Astrocyte of the cerebellum (primary cell): ENCODE measurements around the gene HSPB7.

Experiments used
- DNase-seq: peaks from one replicate; pipeline ENCODE4 v3.0.0-alpha.2; 2011; ENCODE audit warnings: low read depth
- H3K4me3 ChIP-seq: 2 replicates; pipeline ENCODE4 v1.5.1; 2011; ENCODE audit warnings: mild to moderate bottlenecking, low read depth, low read length, moderate library complexity
- in situ Hi-C: cut with HindIII; loops from 2 replicates; pipeline ENCODE4 v1.10.0; 2017; ENCODE audit warnings: low sequenced_read_pairs
- TF ChIP-seq, protein P1 (sequence below): IDR thresholded peaks from 2 replicates; pipeline ENCODE4 v1.5.1; 2012; ENCODE audit warnings: low read length, low read depth, moderate library complexity, mild to moderate bottlenecking; ENCODE audit errors: missing control alignments

Gene HSPB7

DNA sequence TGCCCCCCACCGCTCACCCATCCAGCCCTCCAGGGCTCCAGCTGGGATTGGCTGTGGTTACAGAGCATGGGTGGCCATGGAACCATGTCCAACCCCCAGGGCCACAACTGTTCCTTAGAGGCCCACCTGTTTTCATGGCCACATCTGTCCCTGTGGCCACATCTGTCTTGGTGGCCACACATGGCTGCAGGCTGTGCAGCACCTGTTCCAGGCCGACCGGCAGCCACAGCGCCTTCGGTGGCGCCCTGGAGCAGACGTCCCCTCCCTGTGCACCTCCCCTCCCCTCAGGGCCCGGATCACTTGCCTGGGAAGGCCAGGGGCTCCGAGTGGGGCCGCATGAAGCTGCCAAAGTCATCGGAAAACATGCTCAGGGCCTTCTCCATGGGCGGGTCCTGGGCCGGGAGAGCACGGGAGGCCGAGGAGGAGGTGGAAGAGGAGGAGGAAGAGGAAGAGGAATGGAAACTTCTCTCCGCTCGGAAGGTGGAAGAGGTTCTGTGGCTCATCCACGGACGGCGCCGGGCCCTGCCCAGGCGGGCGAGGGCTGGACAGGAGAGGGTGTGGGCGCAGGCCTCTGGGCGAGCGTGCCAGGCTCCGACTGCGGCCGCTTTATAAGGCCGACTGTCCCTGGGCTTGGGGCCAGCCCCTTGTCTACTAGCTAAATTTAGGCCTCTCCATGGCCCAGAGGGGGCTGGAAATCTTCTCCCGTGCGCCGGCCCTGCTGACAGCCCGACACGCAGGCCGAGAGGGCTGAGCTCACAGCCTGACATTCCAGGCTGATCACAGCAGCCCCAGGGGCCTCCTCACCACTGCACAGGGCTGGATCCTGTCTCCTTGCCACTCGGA lies at the start of gene HSPB7:
Gene HSPB7, minus strand, starts transcription at position 583 of the 843 bp plus-strand sequence. Its CDS starts 80 bp downstream, at position 503.
- in situ Hi-C loops, result no loop called here
- TF ChIP-seq, protein P1, sequence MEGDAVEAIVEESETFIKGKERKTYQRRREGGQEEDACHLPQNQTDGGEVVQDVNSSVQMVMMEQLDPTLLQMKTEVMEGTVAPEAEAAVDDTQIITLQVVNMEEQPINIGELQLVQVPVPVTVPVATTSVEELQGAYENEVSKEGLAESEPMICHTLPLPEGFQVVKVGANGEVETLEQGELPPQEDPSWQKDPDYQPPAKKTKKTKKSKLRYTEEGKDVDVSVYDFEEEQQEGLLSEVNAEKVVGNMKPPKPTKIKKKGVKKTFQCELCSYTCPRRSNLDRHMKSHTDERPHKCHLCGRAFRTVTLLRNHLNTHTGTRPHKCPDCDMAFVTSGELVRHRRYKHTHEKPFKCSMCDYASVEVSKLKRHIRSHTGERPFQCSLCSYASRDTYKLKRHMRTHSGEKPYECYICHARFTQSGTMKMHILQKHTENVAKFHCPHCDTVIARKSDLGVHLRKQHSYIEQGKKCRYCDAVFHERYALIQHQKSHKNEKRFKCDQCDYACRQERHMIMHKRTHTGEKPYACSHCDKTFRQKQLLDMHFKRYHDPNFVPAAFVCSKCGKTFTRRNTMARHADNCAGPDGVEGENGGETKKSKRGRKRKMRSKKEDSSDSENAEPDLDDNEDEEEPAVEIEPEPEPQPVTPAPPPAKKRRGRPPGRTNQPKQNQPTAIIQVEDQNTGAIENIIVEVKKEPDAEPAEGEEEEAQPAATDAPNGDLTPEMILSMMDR, result no peak
- H3K4me3 ChIP-seq, result no peak within 1 kb of the TSS
- no peak for DNase-seq

DNA sequence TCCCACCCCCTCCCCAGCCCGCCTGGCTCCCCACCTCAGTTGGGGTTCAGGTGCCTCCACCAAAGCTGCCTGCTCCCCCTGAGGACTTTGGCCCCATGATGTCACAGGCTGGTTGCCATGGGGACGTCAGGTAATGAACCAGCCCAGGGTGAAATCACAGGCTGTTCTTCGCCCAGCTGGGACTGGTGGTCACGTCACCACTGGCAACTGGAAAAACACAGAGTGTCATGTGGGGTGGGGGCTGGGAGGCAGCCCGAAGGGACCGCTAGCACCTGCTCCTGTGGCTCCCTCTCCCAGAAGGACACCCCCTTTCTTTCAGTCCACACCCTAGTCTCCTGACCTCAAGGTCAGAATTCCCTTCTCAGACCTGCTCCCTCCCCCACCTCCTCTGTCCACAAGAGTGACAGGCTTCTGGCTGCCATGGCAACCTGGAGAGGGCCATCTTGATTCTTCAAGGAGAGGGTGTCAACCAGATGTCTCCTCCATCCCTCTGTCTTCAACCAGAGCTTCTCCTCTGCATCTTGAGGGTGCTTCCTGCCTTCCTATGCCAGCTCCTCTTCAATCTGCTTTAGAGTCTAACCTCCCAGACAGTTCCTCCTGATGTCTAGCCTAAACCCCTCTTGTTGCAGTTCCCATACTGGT lies 49.4 kb upstream of the HSPB7 start:
- in situ Hi-C loops, result loop anchor here (5.0 kb wide), 1 partner anchor 60 kb away; no protein-coding TSS in a partner anchor
- TF ChIP-seq, protein P1, result no peak
- H3K4me3 ChIP-seq, result no peak overlapping the region
- DNase-seq, result no peak

DNA sequence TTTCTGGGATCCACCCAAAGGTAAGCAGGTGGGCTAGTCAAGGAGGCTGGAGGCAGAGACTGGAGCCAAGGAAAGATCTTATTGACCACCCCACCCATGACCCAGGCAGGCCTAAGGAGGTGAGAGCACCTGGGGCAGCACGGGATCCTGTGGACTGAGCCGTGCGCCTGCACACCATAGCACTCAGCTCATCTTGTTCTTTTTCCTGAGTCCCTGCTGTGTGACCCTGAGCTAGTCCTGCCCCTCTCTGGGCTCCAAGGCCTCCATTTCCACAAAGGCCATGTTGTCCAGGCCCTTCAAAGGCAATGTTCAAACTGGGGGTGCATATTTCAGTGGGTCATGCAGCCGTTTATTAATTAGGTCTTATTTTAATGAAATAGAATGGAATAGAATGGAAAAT lies 48.4 kb upstream of the HSPB7 start:
- TF ChIP-seq, protein P1, result no peak
- DNase-seq, result no peak
- H3K4me3 ChIP-seq, result no peak overlapping the region
- in situ Hi-C loops, result loop anchor here (5.0 kb wide), 1 partner anchor 61 kb away; no protein-coding TSS in a partner anchor

DNA sequence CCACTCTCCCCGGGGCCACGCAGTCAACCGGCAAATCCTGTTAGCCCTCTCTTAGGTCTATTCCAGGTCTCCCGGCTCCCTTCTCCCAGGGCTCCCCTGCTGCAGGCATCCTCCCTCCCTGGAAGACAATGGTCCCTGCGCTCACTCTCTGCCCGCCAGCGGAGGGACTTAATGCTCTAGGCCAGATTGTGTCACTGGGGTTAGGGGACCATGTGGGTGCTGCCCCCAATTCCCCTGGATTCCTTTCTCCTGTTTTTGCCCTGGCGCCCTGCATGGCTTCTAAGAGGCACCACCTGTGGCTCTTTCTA lies 47.4 kb upstream of the HSPB7 start:
- H3K4me3 ChIP-seq, result no peak overlapping the region
- in situ Hi-C loops, result loop anchor here (5.0 kb wide), 1 partner anchor 62 kb away; no protein-coding TSS in a partner anchor
- DNase-seq, result no peak
- TF ChIP-seq, protein P1, result no peak

DNA sequence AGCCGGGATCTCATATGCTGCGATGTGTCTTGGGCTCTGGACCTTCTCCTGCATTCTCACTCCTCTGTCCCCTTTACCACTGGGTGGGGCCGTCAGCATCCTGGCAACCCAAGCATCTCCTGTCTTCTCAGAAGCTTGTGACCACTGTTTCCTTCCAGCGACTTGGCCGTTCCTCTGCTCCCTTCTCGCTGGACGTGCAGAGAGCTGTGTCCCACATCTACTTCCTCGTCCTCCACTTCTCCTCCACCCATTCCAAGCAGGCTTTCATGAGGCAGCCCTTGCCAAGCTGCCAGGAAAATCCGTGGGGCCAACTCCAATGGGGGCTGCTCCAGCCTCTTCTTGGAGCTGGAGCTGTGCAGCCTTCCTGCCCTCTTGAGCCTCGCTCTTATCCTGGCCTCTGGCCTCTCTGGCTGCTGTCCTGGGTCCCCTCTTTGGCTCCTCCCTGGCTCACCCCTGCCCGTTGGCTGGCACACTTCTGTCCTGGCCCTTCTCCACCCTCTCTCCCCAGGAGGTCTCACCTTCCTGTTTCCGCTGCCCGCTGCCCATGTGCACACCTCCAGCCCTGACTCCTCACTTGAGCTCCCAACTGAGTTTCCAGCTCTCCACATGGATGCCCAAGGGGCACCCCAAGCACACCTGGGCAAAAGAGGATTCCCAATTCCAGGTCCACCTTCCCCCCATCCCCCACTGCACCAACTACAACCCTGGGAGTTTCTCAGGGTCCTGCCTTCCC lies 46.9 kb upstream of the HSPB7 start:
- H3K4me3 ChIP-seq, result no peak overlapping the region
- DNase-seq, result no peak
- in situ Hi-C loops, result loop anchor here (5.0 kb wide), 1 partner anchor 63 kb away; no protein-coding TSS in a partner anchor
- TF ChIP-seq, protein P1, result no peak

DNA sequence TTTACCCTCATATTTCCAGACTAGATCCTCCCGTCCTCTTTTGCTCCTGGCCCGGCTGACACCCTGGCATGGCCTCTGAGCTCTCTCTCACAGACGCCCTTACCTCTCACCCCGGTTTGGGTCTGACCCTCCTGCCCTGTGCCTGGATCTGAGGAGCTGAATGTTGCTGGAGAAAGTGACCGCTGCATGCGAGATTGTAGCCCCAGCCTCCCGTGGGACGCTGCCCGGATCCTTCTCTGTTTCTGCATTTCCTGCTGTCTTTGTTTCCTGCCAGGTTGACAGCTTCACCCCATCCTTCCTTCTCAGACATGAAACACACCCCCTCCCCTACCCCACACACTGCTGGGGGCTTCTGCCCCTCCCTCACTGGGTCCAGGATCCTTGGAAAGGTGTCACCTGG lies 46.1 kb upstream of the HSPB7 start:
- no peak for DNase-seq
- in situ Hi-C loops, result no loop called here
- H3K4me3 ChIP-seq, result no peak overlapping the region
- TF ChIP-seq, protein P1, result no peak
